HG02588 (cell line): Measurements from ENCODE around the gene INAVA.

Experiments
- ATAC-seq: cut with Tn5 transposase; IDR thresholded peaks from one replicate; pipeline ENCODE4 v1.9.1; 2021; ENCODE audit warnings: mild to moderate bottlenecking, moderate library complexity; ENCODE audit not compliant: unreplicated experiment

INAVA gene

GRCh38 chr1:200875416-200875815 is 19.3 kb upstream of the INAVA start:
- ATAC-seq, result no peak

GRCh38 chr1:200877010-200877409 is 17.7 kb upstream of the INAVA start:
- ATAC-seq, result no peak

- ATAC-seq, result peak; percentile 86
These were observed 16.7 kb upstream of the INAVA start for GRCh38 chr1:200877839-200878551.

- no peak for ATAC-seq
These were observed 14.5 kb upstream of the INAVA start for GRCh38 chr1:200880212-200880611.

GRCh38 chr1:200883118-200883517 is 11.6 kb upstream of the INAVA start:
- ATAC-seq, result no peak

GRCh38 chr1:200885623-200886402 is 8.9 kb upstream of the INAVA start:
- ATAC-seq, result no peak

GRCh38 chr1:200886594-200886993 is 8.1 kb upstream of the INAVA start:
- no peak for ATAC-seq

GRCh38 chr1:200887036-200887435 is 7.7 kb upstream of the INAVA start:
- no peak for ATAC-seq

GRCh38 chr1:200887772-200888348 is 6.8 kb upstream of the INAVA start:
- ATAC-seq, result no peak

GRCh38 chr1:200888349-200888838 is 6.3 kb upstream of the INAVA start:
- peak; percentile 89 for ATAC-seq

- no peak for ATAC-seq
These were observed 5.1 kb upstream of the INAVA start for GRCh38 chr1:200889571-200889970.

GRCh38 chr1:200890027-200890426 is 4.7 kb upstream of the INAVA start:
- no peak for ATAC-seq

- no peak for ATAC-seq
These were observed 3.6 kb upstream of the INAVA start for GRCh38 chr1:200890818-200891773.

GRCh38 chr1:200891774-200892157 is 2.9 kb upstream of the INAVA start:
- no peak for ATAC-seq

- ATAC-seq, result no peak
These were observed 2.2 kb upstream of the INAVA start for GRCh38 chr1:200892546-200892945.

- ATAC-seq, result no peak
These were observed 1.7 kb upstream of the INAVA start for GRCh38 chr1:200892958-200893357.

GRCh38 chr1:200893411-200893901 is 1.2 kb upstream of the INAVA start:
- no peak for ATAC-seq

- ATAC-seq, result no peak
These were observed 716 bp downstream of the INAVA start for GRCh38 chr1:200895443-200895789.

GRCh38 chr1:200895801-200896530 is 1.3 kb downstream of the INAVA start:
- peak; percentile 33 for ATAC-seq
